ENCODE results near the gene ATXN3.

DNA sequence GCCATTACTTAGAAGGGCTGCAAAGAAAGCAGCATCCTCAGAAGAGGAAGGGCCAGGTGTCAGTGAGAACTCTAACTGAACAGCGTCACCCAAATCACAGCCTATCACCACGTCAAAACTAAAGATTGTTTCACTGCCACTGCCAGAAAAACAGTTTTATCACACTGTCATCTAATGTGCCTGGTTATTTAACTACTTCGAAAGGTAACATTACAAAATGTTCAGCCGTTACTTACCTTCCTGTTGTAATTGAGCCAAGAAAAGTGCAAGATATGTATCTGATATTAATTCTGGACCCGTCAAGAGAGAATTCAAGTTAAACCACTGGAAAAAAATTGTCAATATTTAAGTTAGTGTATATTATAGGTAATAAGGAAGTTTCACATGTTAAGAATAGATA is 17.9 kb downstream of the ATXN3 start:
- TF ChIP-seq POLR2A (IDR thresholded peaks at IDR 0.05; ENCODE audit: low read depth, low read length) = no peak
- TF ChIP-seq TAF1 (IDR thresholded peaks at IDR 0.05; ENCODE audit: borderline replicate concordance, low read depth, low read length) = no peak

Measured in GM12892 (cell line).